K562 treated with DMSO at 1 percent for 48 hours (cell line): ENCODE data around the gene PIAS2. TPM values are rescaled to one million over a fixed set of nuclear protein-coding genes. Genes with fewer than 3 reads are reported as not detected.

Experiments
- total RNA-seq: library from RNA; unstranded; fragments of 300-600 nt; gene quantifications from 2 replicates; pipeline ENCODE4 v1.2.3, GENCODE V29; 2022; ENCODE audit warnings: low replicate concordance; ENCODE audit errors: extremely low read depth

PIAS2 gene, protein sequence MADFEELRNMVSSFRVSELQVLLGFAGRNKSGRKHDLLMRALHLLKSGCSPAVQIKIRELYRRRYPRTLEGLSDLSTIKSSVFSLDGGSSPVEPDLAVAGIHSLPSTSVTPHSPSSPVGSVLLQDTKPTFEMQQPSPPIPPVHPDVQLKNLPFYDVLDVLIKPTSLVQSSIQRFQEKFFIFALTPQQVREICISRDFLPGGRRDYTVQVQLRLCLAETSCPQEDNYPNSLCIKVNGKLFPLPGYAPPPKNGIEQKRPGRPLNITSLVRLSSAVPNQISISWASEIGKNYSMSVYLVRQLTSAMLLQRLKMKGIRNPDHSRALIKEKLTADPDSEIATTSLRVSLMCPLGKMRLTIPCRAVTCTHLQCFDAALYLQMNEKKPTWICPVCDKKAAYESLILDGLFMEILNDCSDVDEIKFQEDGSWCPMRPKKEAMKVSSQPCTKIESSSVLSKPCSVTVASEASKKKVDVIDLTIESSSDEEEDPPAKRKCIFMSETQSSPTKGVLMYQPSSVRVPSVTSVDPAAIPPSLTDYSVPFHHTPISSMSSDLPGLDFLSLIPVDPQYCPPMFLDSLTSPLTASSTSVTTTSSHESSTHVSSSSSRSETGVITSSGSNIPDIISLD
- not detected in 2 replicates for total RNA-seq

DNA sequence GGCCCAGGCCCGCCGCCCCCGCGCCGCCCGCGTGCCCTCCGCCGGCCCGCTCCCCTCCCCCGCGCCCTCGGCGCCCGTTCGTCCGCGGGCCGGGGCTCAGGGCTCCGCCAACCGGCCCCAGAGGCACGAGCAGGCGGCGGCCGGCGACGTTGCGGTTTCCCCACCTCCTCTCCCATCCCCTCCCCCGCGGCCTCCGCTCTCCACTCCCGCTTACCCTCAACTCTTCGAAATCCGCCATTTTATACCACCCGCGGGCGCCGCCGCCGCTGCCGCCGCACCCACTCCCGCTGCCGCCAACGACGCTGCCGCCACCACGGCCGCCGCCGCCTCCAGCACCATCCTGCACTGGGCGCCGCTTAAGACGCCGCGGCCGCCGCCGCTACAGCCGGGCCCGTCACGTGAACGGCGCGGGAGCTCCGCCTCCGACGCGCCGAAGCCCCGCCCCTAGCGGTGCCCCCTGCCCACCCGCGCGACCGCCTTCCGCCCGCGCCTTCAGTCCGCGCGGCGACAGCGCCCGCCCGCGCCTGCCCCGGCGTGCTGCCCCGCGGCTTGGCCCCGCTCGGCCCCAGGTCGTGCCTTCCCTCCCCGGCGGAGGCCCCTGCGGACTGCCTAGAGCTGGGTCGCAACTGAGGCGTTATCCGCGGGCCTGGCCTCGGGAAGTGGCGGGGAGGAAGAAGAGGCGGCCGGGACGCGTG is at the start of gene PIAS2, which contains the start of gene KATNAL2:
Gene PIAS2, minus strand, starts transcription at position 400 of the 695 bp plus-strand sequence. Its CDS starts 162 bp downstream, at position 238.
Gene KATNAL2, plus strand, starts transcription at position 495 of the 695 bp plus-strand sequence. CDS start 29,271 bp downstream, outside the sequence.

DNA sequence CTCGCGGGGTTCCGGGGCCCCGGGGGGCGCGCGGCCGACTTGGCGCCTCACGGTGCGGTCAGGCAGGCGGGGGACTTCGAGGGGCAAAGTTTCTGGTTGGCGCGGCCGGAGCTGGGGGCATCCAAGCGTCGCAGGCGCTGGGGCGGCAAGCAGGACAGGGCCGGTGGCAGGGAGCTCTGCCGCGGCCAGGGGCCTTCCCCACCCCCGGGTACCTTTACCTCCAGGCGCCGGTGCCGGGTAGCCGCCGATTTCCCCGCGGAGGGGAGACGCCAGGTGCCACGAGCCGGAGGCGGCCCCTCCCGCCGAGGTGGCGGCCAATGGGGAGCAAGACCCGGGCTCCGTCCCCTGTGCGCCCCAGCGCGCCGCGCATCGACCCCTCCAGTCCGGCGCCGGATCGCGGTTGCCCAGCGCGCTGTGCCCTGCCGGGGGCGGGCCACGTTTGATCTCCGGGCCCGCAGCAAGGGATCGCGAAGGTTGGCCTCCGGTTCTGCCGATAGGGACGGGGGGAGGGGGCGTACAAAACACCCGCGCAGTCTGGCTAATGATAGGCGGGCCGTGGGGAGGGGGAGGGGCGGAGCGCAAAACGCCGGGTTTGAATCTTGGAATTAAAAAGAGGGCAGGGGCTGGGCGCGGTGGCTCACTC is 160.6 kb downstream of the PIAS2 start, which contains the start of gene ST8SIA5:
Gene ST8SIA5, minus strand, starts transcription at position 495 of the 643 bp plus-strand sequence. CDS start 545 bp downstream, outside the sequence.

Other genes with a start within 250 kb of the PIAS2 start
- gene ST8SIA5, start 160.5 kb downstream of the PIAS2 start, total RNA-seq = not detected in 2 replicates
- not detected in 2 replicates for gene KATNAL2, start 95 bp upstream of the PIAS2 start, total RNA-seq
- gene ELOA2, start 118.1 kb upstream of the PIAS2 start, total RNA-seq = not detected in 2 replicates
- not detected in 2 replicates for gene HDHD2, start 233.0 kb upstream of the PIAS2 start, total RNA-seq